ENCODE data around the gene PWWP2B.

The PWWP2B gene

DNA sequence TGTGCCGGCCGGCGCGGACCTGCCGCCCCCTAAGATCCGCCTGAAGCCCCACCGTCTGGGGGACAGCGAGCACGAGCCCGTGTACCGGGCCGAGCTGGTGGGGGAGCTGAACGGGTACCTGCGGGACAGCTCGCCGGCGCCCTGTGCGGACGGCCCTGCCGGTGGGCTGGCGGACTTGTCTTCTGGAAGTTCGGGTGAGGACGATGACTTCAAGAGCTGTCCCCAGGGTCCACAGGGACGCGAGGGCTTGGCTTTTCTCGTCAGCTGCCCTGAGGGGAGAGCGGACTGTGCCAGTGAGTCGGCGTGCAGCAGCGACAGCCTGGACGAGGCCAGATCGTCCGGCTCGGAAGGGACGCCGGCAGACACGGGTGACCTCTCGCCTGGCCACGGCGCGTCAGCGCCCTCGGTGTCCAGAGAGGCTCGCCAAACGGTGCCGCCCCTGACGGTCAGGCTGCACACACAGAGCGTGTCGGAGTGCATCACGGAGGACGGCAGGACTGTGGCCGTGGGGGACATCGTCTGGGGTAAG is 8.5 kb downstream of the PWWP2B start:
- Histone ChIP-seq H4K20me1 (ENCODE audit: control insufficient read depth, insufficient read depth, low read depth, low read length) (no peaks in the 10 kb centered on the region), H3K79me2 (ENCODE audit: control insufficient read depth, low read length) (peaks cover 4% of the 10 kb centered on the region; the same call in 1 of the 2 replicates), H3K27ac (ENCODE audit: low read depth, low read length) (no peak overlapping the region), H3K36me3 (ENCODE audit: control insufficient read depth, low read length) (no peaks in the 10 kb centered on the region), H3K4me1 (ENCODE audit: control insufficient read depth, low read length) (peaks cover 9% of the 10 kb centered on the region; the same call in 1 of the 2 replicates), H3K4me3 (ENCODE audit: low read length) (no peak overlapping the region), H3K27me3 (ENCODE audit: control insufficient read depth, low read length) (no peaks in the 10 kb centered on the region), H3K9me2 (replicated peaks; ENCODE audit: control insufficient read depth, low read length) (no peaks in the 10 kb centered on the region), H3F3A (ENCODE audit: control insufficient read depth, insufficient read depth) (no peaks in the 10 kb centered on the region), H3K9me3 (ENCODE audit: control insufficient read depth, insufficient read depth, low read length) (no peaks in the 10 kb centered on the region), H3K4me2 (ENCODE audit: low read length) (no peak overlapping the region)
- TF ChIP-seq, protein P1, sequence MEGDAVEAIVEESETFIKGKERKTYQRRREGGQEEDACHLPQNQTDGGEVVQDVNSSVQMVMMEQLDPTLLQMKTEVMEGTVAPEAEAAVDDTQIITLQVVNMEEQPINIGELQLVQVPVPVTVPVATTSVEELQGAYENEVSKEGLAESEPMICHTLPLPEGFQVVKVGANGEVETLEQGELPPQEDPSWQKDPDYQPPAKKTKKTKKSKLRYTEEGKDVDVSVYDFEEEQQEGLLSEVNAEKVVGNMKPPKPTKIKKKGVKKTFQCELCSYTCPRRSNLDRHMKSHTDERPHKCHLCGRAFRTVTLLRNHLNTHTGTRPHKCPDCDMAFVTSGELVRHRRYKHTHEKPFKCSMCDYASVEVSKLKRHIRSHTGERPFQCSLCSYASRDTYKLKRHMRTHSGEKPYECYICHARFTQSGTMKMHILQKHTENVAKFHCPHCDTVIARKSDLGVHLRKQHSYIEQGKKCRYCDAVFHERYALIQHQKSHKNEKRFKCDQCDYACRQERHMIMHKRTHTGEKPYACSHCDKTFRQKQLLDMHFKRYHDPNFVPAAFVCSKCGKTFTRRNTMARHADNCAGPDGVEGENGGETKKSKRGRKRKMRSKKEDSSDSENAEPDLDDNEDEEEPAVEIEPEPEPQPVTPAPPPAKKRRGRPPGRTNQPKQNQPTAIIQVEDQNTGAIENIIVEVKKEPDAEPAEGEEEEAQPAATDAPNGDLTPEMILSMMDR (IDR thresholded peaks at IDR 0.05; ENCODE audit: low read depth, low read length, poor library complexity, severe bottlenecking) = no peak
- no peak for TF ChIP-seq EZH2phosphoT487 (IDR thresholded peaks at IDR 0.05; ENCODE audit: borderline replicate concordance, low read length)

- Histone ChIP-seq H3K36me3 (ENCODE audit: control insufficient read depth, low read length) (no peaks in the 10 kb centered on the region), H3K27me3 (ENCODE audit: control insufficient read depth, low read length) (no peaks in the 10 kb centered on the region), H3K4me2 (ENCODE audit: low read length) (no peak overlapping the region), H3K9me3 (ENCODE audit: control insufficient read depth, insufficient read depth, low read length) (no peaks in the 10 kb centered on the region), H4K20me1 (ENCODE audit: control insufficient read depth, insufficient read depth, low read depth, low read length) (no peaks in the 10 kb centered on the region), H3K27ac (ENCODE audit: low read depth, low read length) (no peak overlapping the region), H3K4me3 (ENCODE audit: low read length) (no peak overlapping the region), H3K4me1 (ENCODE audit: control insufficient read depth, low read length) (peaks cover 9% of the 10 kb centered on the region; the same call in 1 of the 2 replicates), H3K9me2 (replicated peaks; ENCODE audit: control insufficient read depth, low read length) (no peaks in the 10 kb centered on the region), H3K79me2 (ENCODE audit: control insufficient read depth, low read length) (peaks cover 4% of the 10 kb centered on the region; the same call in 1 of the 2 replicates), H3F3A (ENCODE audit: control insufficient read depth, insufficient read depth) (no peaks in the 10 kb centered on the region)
- no peak for TF ChIP-seq EZH2phosphoT487 (IDR thresholded peaks at IDR 0.05; ENCODE audit: borderline replicate concordance, low read length)
- TF ChIP-seq, protein P1 (IDR thresholded peaks at IDR 0.05; ENCODE audit: low read depth, low read length, poor library complexity, severe bottlenecking) = no peak
These were observed 9.2 kb downstream of the PWWP2B start for GRCh38 chr10:132406181-132406580.

DNA sequence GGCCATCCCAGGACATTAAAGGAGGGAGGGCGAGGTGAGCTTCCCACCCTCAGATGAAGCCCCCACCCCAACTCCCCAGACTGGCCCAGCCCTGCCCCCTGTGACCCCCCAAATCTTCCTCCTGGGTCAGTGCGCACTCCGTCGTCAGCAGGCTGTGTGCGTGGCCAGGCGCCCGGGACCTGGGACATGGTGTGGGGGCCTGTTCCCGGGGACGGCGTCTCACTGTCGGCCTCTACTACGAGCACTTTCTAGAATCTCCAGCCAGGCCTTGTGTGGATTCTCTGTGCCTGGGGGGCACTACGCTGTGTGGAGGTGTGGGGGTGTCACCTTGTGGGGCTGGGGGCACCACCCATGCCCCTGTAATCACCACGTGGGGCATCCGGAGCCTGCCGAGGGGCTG is 9.8 kb downstream of the PWWP2B start:
- Histone ChIP-seq H3K36me3 (ENCODE audit: control insufficient read depth, low read length) (no peaks in the 10 kb centered on the region), H3K4me1 (ENCODE audit: control insufficient read depth, low read length) (peaks cover 9% of the 10 kb centered on the region; the same call in 1 of the 2 replicates), H3K9me3 (ENCODE audit: control insufficient read depth, insufficient read depth, low read length) (no peaks in the 10 kb centered on the region), H3K27ac (ENCODE audit: low read depth, low read length) (no peak overlapping the region), H3K9me2 (replicated peaks; ENCODE audit: control insufficient read depth, low read length) (no peaks in the 10 kb centered on the region), H4K20me1 (ENCODE audit: control insufficient read depth, insufficient read depth, low read depth, low read length) (no peaks in the 10 kb centered on the region), H3K4me3 (ENCODE audit: low read length) (no peak overlapping the region), H3K27me3 (ENCODE audit: control insufficient read depth, low read length) (no peaks in the 10 kb centered on the region), H3F3A (ENCODE audit: control insufficient read depth, insufficient read depth) (no peaks in the 10 kb centered on the region), H3K4me2 (ENCODE audit: low read length) (no peak overlapping the region), H3K79me2 (ENCODE audit: control insufficient read depth, low read length) (peaks cover 4% of the 10 kb centered on the region; the same call in 1 of the 2 replicates)
- TF ChIP-seq, protein P1 (IDR thresholded peaks at IDR 0.05; ENCODE audit: low read depth, low read length, poor library complexity, severe bottlenecking) = no peak
- no peak for TF ChIP-seq EZH2phosphoT487 (IDR thresholded peaks at IDR 0.05; ENCODE audit: borderline replicate concordance, low read length)
